IPS-18c (cell line): ENCODE measurements around the gene VPS36.
"Not testable (repeated sequence)": the region's sequence is repeated elsewhere in the genome, so short reads cannot be mapped to it uniquely, and the experiment has no call there.

Experiments
- H3K4me3 ChIP-seq: 2 replicates; pipeline ENCODE4 v1.7.0; 2013; ENCODE audit warnings: low read depth, mild to moderate bottlenecking, low read length, moderate library complexity; ENCODE audit not compliant: insufficient read depth
- H3K9me3 ChIP-seq: one replicate; pipeline ENCODE4 v1.6.1; 2013; ENCODE audit warnings: mild to moderate bottlenecking, low read length, moderate library complexity; ENCODE audit not compliant: control insufficient read depth, insufficient read depth

The VPS36 gene, protein sequence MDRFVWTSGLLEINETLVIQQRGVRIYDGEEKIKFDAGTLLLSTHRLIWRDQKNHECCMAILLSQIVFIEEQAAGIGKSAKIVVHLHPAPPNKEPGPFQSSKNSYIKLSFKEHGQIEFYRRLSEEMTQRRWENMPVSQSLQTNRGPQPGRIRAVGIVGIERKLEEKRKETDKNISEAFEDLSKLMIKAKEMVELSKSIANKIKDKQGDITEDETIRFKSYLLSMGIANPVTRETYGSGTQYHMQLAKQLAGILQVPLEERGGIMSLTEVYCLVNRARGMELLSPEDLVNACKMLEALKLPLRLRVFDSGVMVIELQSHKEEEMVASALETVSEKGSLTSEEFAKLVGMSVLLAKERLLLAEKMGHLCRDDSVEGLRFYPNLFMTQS

GRCh38 chr13:52450012-52450792, at the start of gene VPS36:
VPS36 (minus strand) TSS chr13:52450634; CDS start chr13:52450594, 40 bp downstream.
- H3K9me3 ChIP-seq: peaks cover 2% of the 10 kb centered on the region
- peak within 1 kb of the TSS; percentile 95 for H3K4me3 ChIP-seq

DNA sequence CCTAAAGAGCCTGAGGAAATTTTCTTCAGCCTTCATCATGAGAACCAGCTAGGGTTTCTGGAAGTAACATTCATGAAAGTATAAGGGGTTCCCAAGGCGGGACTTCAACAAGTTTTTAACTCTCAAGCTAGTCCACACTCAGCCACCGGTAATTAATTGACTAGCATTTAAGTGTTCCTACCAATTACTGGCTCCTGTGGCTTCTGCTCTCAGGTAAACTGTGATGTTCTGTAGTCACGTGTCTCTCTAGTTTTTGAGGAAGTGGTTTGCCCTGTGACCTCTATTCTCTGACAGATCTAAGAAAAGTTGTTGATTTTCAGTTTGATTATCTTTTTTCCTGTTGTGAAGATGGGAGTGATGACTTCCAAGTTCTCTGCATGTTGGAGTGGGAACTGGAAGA, 47.5 kb upstream of the VPS36 start:
- H3K9me3 ChIP-seq, H3K4me3 ChIP-seq: not testable (repeated sequence)

GRCh38 chr13:52494241-52494640, 43.8 kb upstream of the VPS36 start:
- H3K9me3 ChIP-seq, H3K4me3 ChIP-seq: not testable (repeated sequence)

DNA sequence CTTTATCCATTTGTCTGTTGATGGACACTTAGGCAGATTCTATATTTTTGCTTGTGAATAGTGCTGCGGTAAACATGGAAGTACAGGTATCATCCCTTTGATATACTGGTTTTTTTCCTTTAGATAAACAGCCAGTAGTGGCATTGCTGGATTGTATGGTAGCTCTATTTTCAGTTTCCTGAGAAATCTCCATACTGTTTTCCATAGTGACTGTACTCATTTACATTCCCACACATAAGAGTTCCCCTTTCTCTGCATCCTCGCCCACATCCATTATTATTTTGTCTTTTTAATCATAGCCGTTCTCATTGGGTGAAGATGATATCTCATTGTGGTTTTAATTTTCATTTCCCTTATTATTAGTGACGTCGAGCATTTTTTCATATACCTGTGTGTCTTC, 40.6 kb upstream of the VPS36 start:
- not testable (repeated sequence) for H3K4me3 ChIP-seq, H3K9me3 ChIP-seq

GRCh38 chr13:52488763-52489162, 38.3 kb upstream of the VPS36 start:
- H3K9me3 ChIP-seq, H3K4me3 ChIP-seq: not testable (repeated sequence)

GRCh38 chr13:52487078-52487477, 36.6 kb upstream of the VPS36 start:
- H3K9me3 ChIP-seq, H3K4me3 ChIP-seq: not testable (repeated sequence)

GRCh38 chr13:52480677-52481428, 30.4 kb upstream of the VPS36 start:
- H3K4me3 ChIP-seq, H3K9me3 ChIP-seq: not testable (repeated sequence)

GRCh38 chr13:52468487-52468886, 18.1 kb upstream of the VPS36 start:
- H3K4me3 ChIP-seq, H3K9me3 ChIP-seq: not testable (repeated sequence)

DNA sequence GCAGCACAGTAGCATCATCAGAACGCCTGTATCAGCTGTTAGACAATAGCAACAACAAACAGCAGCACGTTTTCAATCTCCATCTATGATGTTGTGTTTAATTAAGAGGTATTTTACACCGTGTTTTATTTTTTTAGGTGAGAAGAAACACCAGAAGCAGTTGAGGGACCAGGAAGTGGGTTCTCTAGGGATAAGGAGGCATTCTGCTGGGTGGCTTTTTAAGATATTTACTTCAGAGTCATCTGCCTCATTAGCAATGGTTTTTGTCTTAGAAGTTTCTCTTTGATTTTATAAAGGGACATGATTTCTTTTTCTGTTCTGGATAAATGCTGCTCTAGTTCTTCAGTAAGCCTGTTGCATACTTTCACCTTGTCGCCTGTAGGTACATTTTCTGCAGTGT, 13.1 kb upstream of the VPS36 start:
- Histone ChIP-seq H3K9me3 (peaks cover 2% of the 10 kb centered on the region), H3K4me3 (no peak overlapping the region)

- Histone ChIP-seq H3K4me3 (no peak overlapping the region), H3K9me3 (no peaks in the 10 kb centered on the region)
These were observed 10.8 kb upstream of the VPS36 start for GRCh38 chr13:52461265-52461664.

- Histone ChIP-seq H3K9me3 (no peaks in the 10 kb centered on the region), H3K4me3 (no peak overlapping the region)
These were observed 9.2 kb upstream of the VPS36 start for GRCh38 chr13:52459668-52460067.

GRCh38 chr13:52455677-52456041, 5.2 kb upstream of the VPS36 start:
- H3K9me3 ChIP-seq: no peaks in the 10 kb centered on the region
- H3K4me3 ChIP-seq: peak overlapping the region; percentile 59

DNA sequence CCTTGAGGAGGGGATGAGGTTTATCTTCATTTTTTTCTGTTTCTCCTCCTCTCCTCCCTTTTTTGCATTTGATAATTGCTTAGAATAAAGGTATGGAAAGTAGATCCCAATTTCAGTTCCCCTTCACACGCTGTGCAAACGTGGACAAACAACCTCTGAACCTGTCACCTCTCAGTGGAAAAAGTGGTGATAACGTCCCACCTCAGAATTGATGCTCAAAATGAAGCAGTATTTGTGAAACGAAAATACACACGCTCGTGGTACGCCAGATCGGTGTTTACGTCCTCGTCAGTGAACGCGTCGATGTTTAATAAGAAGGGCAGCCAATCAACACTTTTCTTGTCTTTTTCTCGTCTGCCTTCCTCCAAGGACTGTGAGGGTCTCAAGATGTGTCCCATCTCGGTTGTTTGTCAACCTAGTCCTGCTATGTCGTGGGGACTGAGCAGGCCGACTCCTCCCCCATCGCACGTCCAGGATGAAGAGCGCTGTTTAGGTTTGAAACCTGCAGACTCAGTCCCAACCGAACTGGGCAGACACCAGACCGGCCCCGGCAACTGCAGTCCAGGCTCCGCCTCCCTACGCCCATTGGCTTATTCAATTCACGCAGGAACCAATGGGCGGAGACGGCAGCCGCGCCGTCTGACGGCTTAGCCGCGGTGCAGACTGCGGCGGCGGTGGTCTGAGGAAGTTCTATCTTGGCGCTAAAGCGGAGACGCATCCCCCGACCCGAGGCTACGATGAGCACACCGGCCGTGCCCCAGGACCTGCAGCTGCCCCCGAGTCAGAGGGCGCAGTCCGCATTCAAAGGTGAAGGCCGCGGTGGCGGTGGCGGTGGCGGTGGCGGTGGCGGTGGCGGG, 4.6 kb upstream of the VPS36 start, which contains the start of gene CKAP2:
TSS of gene CKAP2 (plus strand) at position 659 of the 857 bp plus-strand sequence. CDS start at position 738, 79 bp downstream.
- peaks cover 2% of the 10 kb centered on the region for H3K9me3 ChIP-seq

GRCh38 chr13:52454459-52454819, 4.0 kb upstream of the VPS36 start:
- H3K4me3 ChIP-seq: peak overlapping the region; percentile 59; the same call in 1 of the 2 replicates
- peaks cover 2% of the 10 kb centered on the region for H3K9me3 ChIP-seq

More for the DNA sequence above, 4.6 kb upstream of the VPS36 start, which contains the start of gene CKAP2:
- H3K4me3 ChIP-seq: peak within 1 kb of the TSS; percentile 59

GRCh38 chr13:52452470-52452869, 2.0 kb upstream of the VPS36 start:
- Histone ChIP-seq H3K9me3 (peaks cover 2% of the 10 kb centered on the region), H3K4me3 (no peak overlapping the region)

DNA sequence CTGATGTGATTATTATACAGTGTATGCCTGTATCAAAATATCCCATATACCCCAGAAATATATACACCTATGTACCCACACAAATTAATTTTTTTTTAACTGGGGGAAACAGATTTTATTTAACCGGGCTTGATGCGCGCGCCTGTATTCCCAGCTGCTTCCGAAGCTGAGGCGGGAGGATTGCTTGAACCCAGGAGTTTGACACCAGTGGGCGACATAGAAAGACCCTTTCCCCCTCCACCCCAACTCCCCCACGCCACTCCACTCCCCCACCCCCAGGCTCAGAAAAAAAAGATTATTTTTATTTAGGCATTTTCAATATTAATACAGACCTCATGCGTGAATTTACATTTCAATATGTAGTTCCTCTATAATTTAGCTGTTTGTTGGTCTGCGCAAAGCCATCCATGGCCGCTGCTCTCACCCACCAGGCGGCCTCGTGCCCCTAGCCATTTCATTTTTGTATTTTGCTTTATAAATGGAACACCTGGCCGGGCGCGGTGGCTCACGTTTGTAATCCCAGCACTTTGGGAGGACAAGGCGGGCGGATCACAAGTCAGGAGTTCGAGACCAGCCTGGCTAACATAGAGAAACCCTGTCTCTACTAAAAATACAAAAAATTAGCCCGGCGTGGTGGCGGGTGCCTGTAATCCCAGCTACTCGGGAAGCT, 836 bp upstream of the VPS36 start:
- Histone ChIP-seq H3K4me3 (no peak overlapping the region; the same call in 1 of the 2 replicates), H3K9me3 (peaks cover 2% of the 10 kb centered on the region)
